Gastrocnemius medialis (tissue), 4 donors: ENCODE data around the gene SEMA6B. TPM values are rescaled to one million over a fixed set of nuclear protein-coding genes. Genes with fewer than 3 reads are reported as not detected.

Experiments
- ATAC-seq, 2 donors: fragments of 150-250 bp; one replicate each; pipeline ENCODE4 v1.9.1; 2016
- DNase-seq, 2 donors: peaks; one replicate each; pipeline ENCODE4 v3.0.0-alpha.2; 2019
- H3K27ac ChIP-seq, 4 donors: fragments of 200-600 bp; sonication (generic); 1 replicate in 1 of 4; 2 replicates in 3 of 4; pipeline ENCODE4 v1.5.1; 2016 to 2018; ENCODE audit warnings: mild to moderate bottlenecking in 2 of 4, moderate library complexity in 1 of 4
- H3K27me3 ChIP-seq, 3 donors: fragments of 200-600 bp; sonication (generic) in 2 of 3; 1 replicate in 1 of 3; 2 replicates in 2 of 3; pipeline versions ENCODE4 v1.5.1 to v1.6.0; 2016 to 2019; ENCODE audit warnings: mild to moderate bottlenecking in 1 of 3, moderate library complexity in 1 of 3
- H3K36me3 ChIP-seq, 2 donors: fragments of 200-600 bp; sonication (generic) in 1 of 2; one replicate each; pipeline ENCODE4 v1.5.1; 2017 to 2018
- H3K4me1 ChIP-seq, 2 donors: fragments of 200-600 bp; sonication (generic) in 1 of 2; one replicate each; pipeline ENCODE4 v1.5.1; 2016 to 2017; ENCODE audit warnings: mild to moderate bottlenecking in 2 of 2
- H3K4me3 ChIP-seq, 4 donors: fragments of 200-600 bp; sonication (generic) in 3 of 4; 1 replicate in 1 of 4; 2 replicates in 3 of 4; pipeline ENCODE4 v1.5.1; 2016 to 2019; ENCODE audit warnings: mild to moderate bottlenecking in 2 of 4
- H3K9me3 ChIP-seq, 3 donors: fragments of 200-600 bp; sonication (generic) in 2 of 3; 1 replicate in 1 of 3; 2 replicates in 2 of 3; pipeline ENCODE4 v1.5.1; 2016 to 2019
- POLR2A ChIP-seq, 2 donors: fragments of 450-650 bp; IDR thresholded peaks; one replicate each; pipeline ENCODE4 v1.6.1; 2017; ENCODE audit warnings: antibody characterized with exemption in 2 of 2, mild to moderate bottlenecking in 2 of 2, moderate library complexity in 2 of 2
- in situ Hi-C, 4 donors: fragments of 200-750 bp; cut with MboI; loops; one replicate each; pipeline versions ENCODE4 v1.15.0 to v1.8.0; 2017; ENCODE audit warnings: low sequenced_read_pairs in 4 of 4
- intact Hi-C: fragments of 100-400 bp; cut with DNase I; formaldehyde crosslinking; loops from one replicate; pipeline ENCODE4 v1.15.1; 2023; ENCODE audit warnings: low total_unique reads
- total RNA-seq, 4 donors: library from RNA; depleted of rRNA; stranded (reverse); fragments of >200 nt; gene quantifications; one replicate each; pipeline versions ENCODE4 v1.1.0 to v1.2.3, GENCODE V29; 2016
- TF ChIP-seq, protein P1 (sequence below), 5 experiments: fragments of 450-650 bp in 3 of 5; fragments of 200-600 bp in 2 of 5; sonication (generic) in 2 of 5; IDR thresholded peaks in 4 of 5; conservative IDR thresholded peaks in 1 of 5; 1 replicate in 4 of 5; 2 replicates in 1 of 5; pipeline ENCODE4 v1.5.1; 2016 to 2019; ENCODE audit warnings: antibody characterized with exemption in 5 of 5, mild to moderate bottlenecking in 3 of 5, moderate library complexity in 3 of 5

Gene SEMA6B
- total RNA-seq, 4 donors from 2014 or later = 1.4 to 3.3 (median 2.6) TPM

- no peaks in the 10 kb centered on the region for H3K9me3 ChIP-seq
- ATAC-seq (no peak), DNase-seq (no peak)
- H3K4me3 ChIP-seq = no peak overlapping the region
- no peaks in the 10 kb centered on the region for H3K4me1 ChIP-seq
- TF ChIP-seq, protein P1, sequence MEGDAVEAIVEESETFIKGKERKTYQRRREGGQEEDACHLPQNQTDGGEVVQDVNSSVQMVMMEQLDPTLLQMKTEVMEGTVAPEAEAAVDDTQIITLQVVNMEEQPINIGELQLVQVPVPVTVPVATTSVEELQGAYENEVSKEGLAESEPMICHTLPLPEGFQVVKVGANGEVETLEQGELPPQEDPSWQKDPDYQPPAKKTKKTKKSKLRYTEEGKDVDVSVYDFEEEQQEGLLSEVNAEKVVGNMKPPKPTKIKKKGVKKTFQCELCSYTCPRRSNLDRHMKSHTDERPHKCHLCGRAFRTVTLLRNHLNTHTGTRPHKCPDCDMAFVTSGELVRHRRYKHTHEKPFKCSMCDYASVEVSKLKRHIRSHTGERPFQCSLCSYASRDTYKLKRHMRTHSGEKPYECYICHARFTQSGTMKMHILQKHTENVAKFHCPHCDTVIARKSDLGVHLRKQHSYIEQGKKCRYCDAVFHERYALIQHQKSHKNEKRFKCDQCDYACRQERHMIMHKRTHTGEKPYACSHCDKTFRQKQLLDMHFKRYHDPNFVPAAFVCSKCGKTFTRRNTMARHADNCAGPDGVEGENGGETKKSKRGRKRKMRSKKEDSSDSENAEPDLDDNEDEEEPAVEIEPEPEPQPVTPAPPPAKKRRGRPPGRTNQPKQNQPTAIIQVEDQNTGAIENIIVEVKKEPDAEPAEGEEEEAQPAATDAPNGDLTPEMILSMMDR (IDR thresholded peaks at IDR 0.05 in 4 of 5, conservative IDR thresholded peaks at IDR 0.05 in 1 of 5) = no peak
- TF ChIP-seq POLR2A (IDR thresholded peaks at IDR 0.05) = no peak
- intact Hi-C loops = no loop called here
- H3K36me3 ChIP-seq = peaks cover 0 to 72% of the 10 kb centered on the region in 2 donors
- H3K27ac ChIP-seq = no peak overlapping the region
- no peaks in the 10 kb centered on the region for H3K27me3 ChIP-seq
- in situ Hi-C loops = no loop called here
These were observed 65.4 kb downstream of the SEMA6B start for GRCh38 chr19:4493929-4494690.

DNA sequence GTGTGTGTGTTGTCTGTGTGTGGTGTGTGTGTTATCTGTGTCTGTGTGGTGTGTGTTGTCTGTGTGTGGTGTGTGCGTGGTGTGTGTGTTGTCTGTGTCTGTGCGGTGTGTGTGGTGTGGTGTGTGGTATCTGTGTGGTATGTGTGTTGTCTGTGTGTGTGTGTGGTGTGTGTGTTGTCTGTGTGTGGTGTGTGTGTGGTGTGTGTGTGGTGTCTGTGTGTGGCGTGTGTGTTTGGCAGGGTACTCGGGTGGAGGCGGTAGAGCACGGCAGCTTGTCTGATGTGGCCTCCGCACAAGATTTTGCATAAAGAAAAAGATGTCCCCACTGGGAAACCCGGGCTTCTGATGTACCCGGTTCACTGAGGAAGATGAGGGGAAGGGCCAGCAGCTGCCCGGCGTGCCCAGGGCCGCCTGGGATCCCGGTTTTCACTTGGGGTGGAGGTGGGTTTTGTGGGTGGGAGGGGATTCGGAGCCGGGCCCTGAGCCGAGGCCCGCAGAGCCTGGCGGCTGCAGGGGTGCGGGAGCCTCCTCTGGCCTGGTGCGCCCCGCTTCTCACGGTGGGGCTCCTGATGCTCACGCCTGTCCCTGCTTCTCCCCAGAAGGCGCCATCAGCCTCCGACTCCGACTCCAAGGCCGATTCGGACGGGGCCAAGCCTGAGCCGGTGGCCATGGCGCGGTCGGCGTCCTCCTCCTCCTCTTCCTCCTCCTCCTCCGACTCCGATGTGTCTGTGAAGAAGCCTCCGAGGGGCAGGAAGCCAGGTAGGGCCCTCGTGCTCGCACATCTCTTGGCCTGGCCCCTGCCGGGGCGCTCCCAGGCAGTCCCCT is 66.2 kb downstream of the SEMA6B start:
- no peak overlapping the region for H3K4me3 ChIP-seq
- TF ChIP-seq POLR2A (IDR thresholded peaks at IDR 0.05) = no peak
- TF ChIP-seq, protein P1 (IDR thresholded peaks at IDR 0.05 in 4 of 5, conservative IDR thresholded peaks at IDR 0.05 in 1 of 5) = no peak
- intact Hi-C loops (no loop called here), in situ Hi-C loops (no loop called here)
- no peak for ATAC-seq
- H3K27ac ChIP-seq = no peak overlapping the region
- peaks cover 0 to 70% of the 10 kb centered on the region in 2 donors for H3K36me3 ChIP-seq
- no peaks in the 10 kb centered on the region for H3K27me3 ChIP-seq
- no peaks in the 10 kb centered on the region for H3K9me3 ChIP-seq
- no peaks in the 10 kb centered on the region for H3K4me1 ChIP-seq
- no peak for DNase-seq

Other genes starting within 250 kb of the SEMA6B start
- gene STAP2, start 220.9 kb downstream of the SEMA6B start, total RNA-seq = 1 to 10 TPM in 2 of 4 donors, under 1 TPM in 1, not detected in 1; 0.94 to 2.1 (median 1.3) TPM
- 1 to 10 TPM; 2.7 to 3.1 (median 3.0) TPM for gene MPND, start 216.1 kb downstream of the SEMA6B start, total RNA-seq
- 10 to 100 TPM; 11.6 to 19.4 (median 15.8) TPM for gene SH3GL1, start 159.1 kb downstream of the SEMA6B start, total RNA-seq
- 10 to 100 TPM in 2 of 4 donors, 1 to 10 TPM in 2; 7.3 to 15.8 (median 9.7) TPM for gene CHAF1A, start 157.0 kb downstream of the SEMA6B start, total RNA-seq
- gene UBXN6, start 101.9 kb downstream of the SEMA6B start, total RNA-seq = 100 to 1,000 TPM in 3 of 4 donors, 10 to 100 TPM in 1; 93.8 to 230 (median 114) TPM
- gene HDGFL2, start 87.4 kb downstream of the SEMA6B start, total RNA-seq = 10 to 100 TPM; 46.5 to 83.2 (median 56.1) TPM
- 100 to 1,000 TPM in 3 of 4 donors, 10 to 100 TPM in 1; 79.6 to 282 (median 152) TPM for gene PLIN4, start 41.2 kb downstream of the SEMA6B start, total RNA-seq
- 100 to 1,000 TPM in 1 of 4 donors, 10 to 100 TPM in 3; 23.5 to 127 (median 52.9) TPM for gene PLIN5, start 24.5 kb downstream of the SEMA6B start, total RNA-seq
- gene LRG1, start 19.6 kb downstream of the SEMA6B start, total RNA-seq = 1 to 10 TPM in 1 of 4 donors, under 1 TPM in 2, not detected in 1; 0.15 to 2.7 (median 0.98) TPM
- gene TNFAIP8L1, start 79.8 kb upstream of the SEMA6B start, total RNA-seq = 1 to 10 TPM; 1.3 to 2.9 (median 1.7) TPM
- gene MYDGF, start 110.7 kb upstream of the SEMA6B start, total RNA-seq = 10 to 100 TPM in 2 of 4 donors, 1 to 10 TPM in 2; 8.0 to 12.9 (median 10.1) TPM
- gene DPP9, start 164.2 kb upstream of the SEMA6B start, total RNA-seq = 100 to 1,000 TPM in 3 of 4 donors, 10 to 100 TPM in 1; 92.6 to 208 (median 148) TPM
- 100 to 1,000 TPM; 246 to 360 (median 300) TPM for gene FEM1A, start 232.1 kb upstream of the SEMA6B start, total RNA-seq